Activated CD4-positive, CD25-positive, alpha-beta regulatory T cell treated with anti-CD3 and anti-CD28 coated beads, Interleukin-2, amount 50 U/mL, for 24 hours (primary cell): Measurements from ENCODE around the gene WDR49.
"Not testable (repeated sequence)": the region's sequence is repeated elsewhere in the genome, so short reads cannot be mapped to it uniquely, and the experiment has no call there.

Experiments used
- ATAC-seq, 2 donors: fragments of 150-1000 bp; cut with Tn5 transposase; one replicate each; pipeline ENCODE4 v1.10.0; 2021; ENCODE audit warnings: mild to moderate bottlenecking in 1 of 2, moderate library complexity in 1 of 2

WDR49 gene

DNA sequence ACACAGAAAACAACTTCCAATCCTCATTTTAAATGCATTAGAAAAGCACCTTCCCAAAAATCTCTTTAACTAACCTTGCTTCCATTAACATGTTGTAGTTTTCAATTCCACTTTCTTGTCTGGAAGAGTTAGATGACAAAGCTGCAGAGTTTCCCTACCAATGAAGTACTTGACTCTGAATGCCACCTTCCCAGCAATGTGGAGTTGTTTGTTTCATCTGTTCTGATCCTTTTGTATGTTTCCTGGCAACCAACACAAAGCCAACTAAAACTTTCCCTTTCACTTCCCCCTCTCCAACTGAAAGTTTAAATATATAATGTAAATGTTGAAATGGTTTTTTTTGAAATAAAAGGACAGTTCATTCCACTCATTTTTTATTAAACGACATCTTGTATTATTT, at the start of gene WDR49:
WDR49 (minus strand) TSS at position 183 of the 400 bp plus-strand sequence. CDS start 517 bp downstream, outside the sequence.
- no peak for ATAC-seq

GRCh38 chr3:167700926-167701325, 47.2 kb upstream of the WDR49 start:
- ATAC-seq: no peak

- no peak for ATAC-seq
Observed at GRCh38 chr3:167700046-167700445, 46.3 kb upstream of the WDR49 start.

- ATAC-seq: no peak
Observed at GRCh38 chr3:167694121-167694520, 40.4 kb upstream of the WDR49 start.

GRCh38 chr3:167691366-167691765, 37.6 kb upstream of the WDR49 start:
- peak; percentile 99 for ATAC-seq

DNA sequence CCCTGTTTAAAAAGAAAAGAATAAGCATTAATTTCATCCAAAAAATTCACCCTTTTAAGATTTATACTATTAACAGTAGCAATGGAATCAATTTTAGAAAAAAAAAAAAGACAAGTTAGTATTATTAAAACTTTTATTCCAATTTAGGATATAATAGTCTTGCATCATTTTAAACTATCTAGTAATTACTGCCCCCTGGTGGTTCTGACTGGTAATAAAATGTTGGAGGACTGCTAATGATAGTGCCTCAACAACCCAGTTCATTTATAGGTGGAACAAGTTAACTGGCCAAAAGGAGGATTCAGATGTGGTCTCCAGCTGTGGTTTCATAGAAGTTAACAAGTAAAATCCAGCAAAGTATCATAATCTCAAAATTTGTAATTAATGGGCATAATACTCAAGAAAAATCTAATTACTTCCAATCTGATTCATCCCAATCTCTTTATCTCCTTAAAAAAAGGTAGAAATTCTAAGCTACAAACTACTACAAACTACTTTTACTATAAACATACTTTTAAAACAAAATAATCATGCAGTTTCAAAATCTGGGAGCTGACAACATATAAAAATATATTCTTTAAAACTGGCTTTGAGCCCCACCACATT, 30.7 kb upstream of the WDR49 start:
- ATAC-seq: peak; percentile 67 to 74

DNA sequence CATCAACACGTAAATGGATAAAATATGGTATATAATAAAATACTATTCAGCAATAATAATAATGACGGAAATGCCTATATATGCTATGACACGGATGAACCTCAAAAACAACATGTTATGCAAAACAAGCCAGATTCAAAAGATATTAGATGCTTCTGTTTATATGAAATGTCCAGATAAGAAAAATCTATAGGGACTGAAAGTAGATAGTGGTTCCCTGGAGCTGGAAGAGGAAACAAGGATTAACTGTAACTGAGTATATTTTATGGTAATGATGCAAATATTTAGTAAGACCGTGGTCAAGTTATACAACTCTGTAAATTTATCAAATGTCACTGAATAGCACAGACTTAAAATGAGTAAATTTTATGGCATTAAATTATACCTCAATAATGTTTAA, 25.8 kb upstream of the WDR49 start:
- no peak for ATAC-seq

DNA sequence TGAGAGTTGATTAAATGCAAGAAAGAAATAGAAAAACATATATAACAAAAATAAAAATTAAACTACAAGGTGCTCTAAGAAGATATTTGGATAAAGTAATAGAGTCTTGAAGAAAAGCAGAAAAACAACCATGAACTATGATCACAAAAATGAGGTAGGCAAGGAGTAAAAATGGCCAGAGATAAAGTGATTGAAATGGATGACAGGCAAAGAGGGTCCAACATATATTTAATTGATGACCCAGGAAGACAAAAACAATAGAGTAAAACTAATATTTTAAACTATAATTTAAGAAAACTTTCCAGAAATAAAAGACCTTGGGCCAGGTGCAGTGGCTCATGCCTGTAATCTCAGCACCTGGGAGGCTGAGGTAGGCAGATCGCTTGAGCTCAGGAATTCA, 22.1 kb upstream of the WDR49 start:
- no peak for ATAC-seq

- ATAC-seq: no peak
Observed at GRCh38 chr3:167673221-167673620, 19.5 kb upstream of the WDR49 start.

GRCh38 chr3:167671878-167672427, 18.2 kb upstream of the WDR49 start:
- ATAC-seq: no peak

- no peak for ATAC-seq
Observed at GRCh38 chr3:167669699-167670098, 16.0 kb upstream of the WDR49 start.

DNA sequence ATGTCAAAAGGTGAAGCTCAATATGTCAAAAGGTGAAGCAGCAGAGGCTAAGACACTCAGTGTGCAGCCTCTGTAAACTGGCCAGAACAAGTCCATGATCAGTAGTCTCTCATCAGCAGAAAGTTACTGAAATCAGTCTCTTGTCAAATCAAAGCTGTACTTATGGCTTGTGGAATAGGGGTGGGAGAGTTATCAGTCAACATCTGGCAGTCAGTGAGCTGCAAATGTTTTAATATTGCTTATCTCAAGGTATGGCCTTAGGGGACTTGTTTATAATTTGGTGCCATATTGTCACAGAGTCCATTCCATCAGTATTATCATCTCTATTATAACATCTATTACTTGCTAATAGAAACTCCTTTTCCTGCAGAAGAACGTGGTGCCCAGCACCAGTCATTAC, 14.9 kb upstream of the WDR49 start:
- ATAC-seq: no peak

- no peak for ATAC-seq
Observed at GRCh38 chr3:167666563-167666962, 12.8 kb upstream of the WDR49 start.

DNA sequence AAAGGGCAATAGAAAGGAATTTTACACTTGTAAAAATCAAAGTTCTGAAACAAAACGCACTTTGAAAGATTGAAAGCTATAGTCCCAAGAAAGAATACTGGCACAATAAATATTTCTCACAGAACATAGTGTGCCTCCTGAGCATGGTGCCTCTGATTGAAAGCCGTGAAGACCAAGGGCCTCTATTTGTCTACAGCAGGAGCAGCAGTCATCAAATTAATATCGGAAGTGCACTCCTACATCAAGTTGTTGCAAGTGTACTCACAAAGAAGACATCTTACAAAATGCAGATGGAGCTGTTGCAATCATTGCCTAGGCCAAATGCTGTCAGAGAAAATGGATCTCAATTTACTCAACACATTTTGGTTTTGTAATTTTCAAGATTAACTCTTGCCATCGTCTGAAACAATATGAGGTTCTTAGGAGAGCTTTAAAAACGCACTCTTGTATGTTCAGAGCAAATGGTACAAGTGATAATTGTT, 9.2 kb upstream of the WDR49 start:
- ATAC-seq: no peak

- no peak for ATAC-seq
Observed at GRCh38 chr3:167657684-167658225, 4.0 kb upstream of the WDR49 start.

- ATAC-seq: no peak
Observed at GRCh38 chr3:167656821-167657220, 3.1 kb upstream of the WDR49 start.

GRCh38 chr3:167653155-167653554, 587 bp downstream of the WDR49 start:
- no peak for ATAC-seq

DNA sequence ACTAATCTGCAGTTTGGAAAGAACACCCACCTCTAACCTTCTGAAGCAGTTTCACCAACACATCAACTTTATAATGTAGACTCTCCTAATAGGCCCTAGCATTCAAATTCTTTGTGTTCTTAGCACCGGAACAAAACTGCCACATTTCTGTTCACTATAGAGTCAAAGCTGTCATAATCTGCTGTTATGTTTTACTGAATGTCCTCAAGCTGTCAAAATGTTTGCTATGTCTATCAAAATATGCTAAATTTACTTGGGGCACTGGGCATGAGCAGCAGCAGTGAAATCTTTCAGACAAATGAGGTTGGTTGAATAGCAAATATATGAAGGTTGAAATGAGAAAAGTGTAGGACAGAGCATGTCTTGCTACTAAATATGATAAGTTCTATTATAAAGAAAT, 1.9 kb downstream of the WDR49 start:
- ATAC-seq: no peak

GRCh38 chr3:167650459-167650858, 3.3 kb downstream of the WDR49 start:
- no peak for ATAC-seq

DNA sequence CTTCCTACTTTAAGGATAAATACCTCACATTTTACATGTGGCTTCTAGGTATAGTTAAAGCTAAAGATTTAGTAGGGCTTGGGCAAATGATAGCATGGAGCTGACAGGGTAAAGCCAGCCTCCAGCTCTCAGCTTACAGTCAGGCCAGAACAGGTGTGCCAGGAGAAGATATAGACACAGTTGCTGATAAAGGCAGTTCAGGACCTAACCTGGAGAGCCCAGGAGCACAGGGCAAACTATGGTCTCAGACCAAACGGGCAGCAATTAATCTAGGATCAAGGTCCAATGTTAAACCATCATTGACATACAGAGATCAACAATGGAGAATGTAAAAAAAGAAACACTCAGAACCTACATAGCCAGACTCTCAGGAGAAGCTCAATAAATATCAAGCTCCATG, 4.0 kb downstream of the WDR49 start:
- no peak for ATAC-seq

GRCh38 chr3:167644611-167645010, 9.1 kb downstream of the WDR49 start:
- no peak for ATAC-seq

DNA sequence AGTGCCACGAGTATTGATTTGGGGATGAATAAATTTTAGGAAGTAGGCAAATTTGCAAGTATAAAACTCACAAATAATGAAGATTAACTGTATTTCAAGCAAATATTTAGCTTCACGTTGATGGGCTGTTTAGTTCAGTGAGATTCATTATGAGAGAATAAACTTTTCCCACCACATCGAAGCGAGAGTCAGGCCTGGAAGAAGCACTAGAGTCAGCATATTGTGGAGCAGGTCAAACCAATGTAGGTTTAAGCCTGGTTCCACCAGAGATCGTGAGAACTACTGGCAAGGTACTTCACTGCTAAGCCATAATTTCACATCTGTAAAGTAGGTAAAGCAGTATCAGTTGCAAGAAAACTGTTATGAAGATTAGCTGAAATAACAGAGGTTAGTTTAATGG, 22.3 kb downstream of the WDR49 start:
- no peak for ATAC-seq

GRCh38 chr3:167626490-167626889, 27.3 kb downstream of the WDR49 start:
- no peak for ATAC-seq

DNA sequence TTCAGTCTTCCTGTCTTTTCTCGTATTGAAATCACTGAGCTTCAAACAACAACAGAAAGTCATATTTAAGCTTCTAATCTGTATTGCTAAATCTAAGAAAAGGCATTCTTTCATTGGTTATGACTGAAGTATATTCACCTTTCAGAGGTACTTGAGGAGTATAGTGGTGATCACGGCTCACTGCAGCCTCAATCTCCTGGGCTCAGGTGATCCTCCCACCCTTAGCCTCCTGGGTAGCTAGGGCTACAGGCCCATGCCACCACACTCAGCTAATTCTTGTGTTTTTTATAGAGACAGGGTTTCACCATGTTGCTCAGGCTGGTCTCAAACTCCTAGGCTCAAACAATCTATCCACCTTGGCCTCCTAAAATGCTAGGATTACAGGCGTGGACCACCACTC, 38.7 kb downstream of the WDR49 start:
- no peak for ATAC-seq

GRCh38 chr3:167614196-167614595, 39.5 kb downstream of the WDR49 start:
- not testable (repeated sequence) for ATAC-seq
